Caki2 (cell line): ENCODE data around the gene TMEM220. TPM values are rescaled to one million over a fixed set of nuclear protein-coding genes. Genes with fewer than 3 reads are reported as not detected.
"Not testable (repeated sequence)": the region's sequence is repeated elsewhere in the genome, so short reads cannot be mapped to it uniquely, and the experiment has no call there.

ENCODE experiments used
- DNase-seq: peaks from one replicate; pipeline ENCODE4 v3.0.0-alpha.2; 2015; ENCODE audit warnings: low read depth
- in situ Hi-C: cut with HindIII; loops from 2 replicates; pipeline ENCODE4 v1.10.0; 2016; ENCODE audit warnings: low sequenced_read_pairs, low pct_unique_long_range_greater_than_20kb, mixed read lengths
- total RNA-seq: library from RNA; depleted of rRNA; stranded (reverse); fragments of >200 nt; shearing (Covaris generic); gene quantifications from 2 replicates; pipeline ENCODE4 v1.2.3, GENCODE V29; 2014; ENCODE audit warnings: low replicate concordance

The TMEM220 gene
- total RNA-seq, 1 experiment from 2014 or later: 0.14 TPM

DNA sequence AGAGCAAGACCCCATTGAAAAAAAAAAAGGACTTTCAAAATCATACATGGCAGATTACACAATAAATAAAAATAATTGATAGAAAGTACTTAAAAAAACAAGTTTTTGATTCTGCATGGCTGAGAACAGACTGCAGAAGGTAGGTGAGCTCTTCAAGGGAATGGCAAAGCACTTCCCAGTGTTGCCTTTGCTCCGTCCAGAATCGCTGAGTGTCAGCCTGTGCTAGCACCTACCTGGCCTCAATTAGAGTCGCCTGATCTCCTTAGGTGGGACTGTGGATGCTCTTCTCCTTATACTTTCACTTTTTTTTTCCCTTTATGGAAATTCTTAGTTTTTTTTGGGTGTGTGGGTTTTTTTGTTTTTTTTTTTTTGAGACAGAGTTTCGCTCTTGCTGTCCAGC, 6.0 kb upstream of the TMEM220 start:
- no peak for DNase-seq
- in situ Hi-C loops: no loop called here

- in situ Hi-C loops: no loop called here
- no peak for DNase-seq
Observed at GRCh38 chr17:10735251-10735650, 5.4 kb upstream of the TMEM220 start.

- in situ Hi-C loops: no loop called here
- DNase-seq: no peak
Observed at GRCh38 chr17:10733666-10734065, 3.8 kb upstream of the TMEM220 start.

DNA sequence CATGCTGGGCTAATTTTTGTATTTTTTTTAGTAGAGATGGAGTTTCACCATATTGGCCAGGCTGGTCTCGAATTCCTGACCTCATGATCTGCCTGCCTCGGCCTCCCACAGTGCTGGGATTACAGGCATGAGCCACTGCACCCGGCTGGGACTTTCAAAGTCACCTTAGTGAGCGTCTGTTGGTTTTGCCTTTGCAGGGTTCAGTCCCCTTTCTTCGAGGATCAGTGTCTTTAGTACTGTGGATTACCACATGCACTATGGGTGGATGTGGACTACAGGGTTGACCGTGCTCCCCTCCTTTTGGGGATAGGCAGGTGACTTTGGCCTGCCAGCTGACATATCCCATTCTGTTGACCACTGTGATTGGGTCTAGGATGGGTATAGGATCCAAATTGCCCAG, 2.3 kb upstream of the TMEM220 start:
- DNase-seq, in situ Hi-C loops: not testable (repeated sequence)

- in situ Hi-C loops: no loop called here
- DNase-seq: no peak
Observed at GRCh38 chr17:10731408-10731879, 1.6 kb upstream of the TMEM220 start.

- in situ Hi-C loops, DNase-seq: not testable (repeated sequence)
Observed at GRCh38 chr17:10730247-10730646, 424 bp upstream of the TMEM220 start.

DNA sequence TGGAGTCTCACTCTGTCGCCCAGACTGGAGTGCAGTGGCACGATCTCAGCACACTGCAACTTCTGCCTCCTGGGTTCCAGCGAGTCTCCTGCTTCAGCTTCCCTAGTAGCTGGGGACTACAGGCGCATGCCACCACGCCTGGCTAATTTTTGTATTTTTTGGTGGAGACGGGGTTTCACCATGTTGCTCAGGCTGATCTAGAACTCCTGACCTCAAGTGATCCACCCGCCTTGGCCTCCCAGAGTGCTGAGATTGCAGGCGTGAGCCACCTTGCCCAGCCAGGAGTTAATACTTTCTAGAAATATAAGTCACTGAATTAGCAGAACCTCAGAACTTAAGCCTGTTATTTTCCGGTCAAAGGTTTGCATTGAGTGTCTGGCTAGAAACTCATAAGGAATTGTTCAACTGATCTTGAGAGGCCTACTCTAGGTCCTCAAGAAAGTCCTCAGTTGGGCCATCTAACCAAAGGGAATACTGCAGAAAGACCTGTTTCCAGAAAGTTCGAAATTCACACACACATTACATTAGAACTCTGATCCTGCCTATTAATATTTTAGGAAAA, 1.4 kb downstream of the TMEM220 start:
- DNase-seq: no peak
- in situ Hi-C loops: no loop called here

DNA sequence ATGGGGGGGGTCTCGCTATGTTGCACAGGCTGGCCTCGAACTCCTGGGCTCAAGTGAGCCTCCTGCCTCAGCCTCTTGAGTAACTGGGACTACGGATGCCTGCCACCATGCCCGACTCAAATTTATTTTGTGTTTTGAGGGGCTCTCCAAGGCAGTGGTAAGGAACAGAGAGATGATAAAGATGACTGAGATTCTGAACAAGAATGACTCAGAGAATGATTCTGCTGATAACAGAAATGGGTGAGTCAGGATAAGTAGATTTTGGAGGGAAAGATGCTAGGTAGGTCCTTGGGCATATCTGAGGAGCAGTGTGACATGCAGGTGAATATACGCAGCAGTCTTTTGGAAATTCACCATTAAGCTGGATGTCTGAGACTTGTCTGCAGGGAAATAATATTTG, 2.6 kb downstream of the TMEM220 start:
- no peak for DNase-seq
- in situ Hi-C loops: no loop called here

GRCh38 chr17:10726196-10726595, 3.6 kb downstream of the TMEM220 start:
- no peak for DNase-seq
- in situ Hi-C loops: no loop called here

DNA sequence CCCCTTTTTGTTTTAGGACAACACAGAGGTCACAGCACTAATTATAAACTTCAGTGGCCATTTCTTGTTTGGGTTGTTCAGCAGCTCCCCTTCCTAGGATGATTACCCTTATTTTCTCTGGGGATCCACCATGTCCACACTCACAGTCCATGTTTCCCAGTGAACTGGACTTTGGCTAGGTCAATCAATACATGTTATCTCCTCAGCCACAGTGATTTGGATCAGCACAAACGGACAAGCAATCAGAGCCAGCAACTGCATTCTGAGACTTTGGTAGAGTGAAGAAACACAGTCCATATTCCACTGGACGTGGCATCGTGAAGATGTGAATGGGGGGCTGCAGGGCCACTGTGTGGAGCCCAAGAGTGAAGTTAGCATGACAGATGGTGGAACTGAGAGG, 4.6 kb downstream of the TMEM220 start:
- in situ Hi-C loops: no loop called here
- DNase-seq: no peak

GRCh38 chr17:10724546-10725195, 5.2 kb downstream of the TMEM220 start:
- in situ Hi-C loops: no loop called here

GRCh38 chr17:10718547-10718946, 11.3 kb downstream of the TMEM220 start:
- DNase-seq: no peak
- in situ Hi-C loops: no loop called here

More at GRCh38 chr17:10724546-10725195, 5.2 kb downstream of the TMEM220 start:
- no peak for DNase-seq

DNA sequence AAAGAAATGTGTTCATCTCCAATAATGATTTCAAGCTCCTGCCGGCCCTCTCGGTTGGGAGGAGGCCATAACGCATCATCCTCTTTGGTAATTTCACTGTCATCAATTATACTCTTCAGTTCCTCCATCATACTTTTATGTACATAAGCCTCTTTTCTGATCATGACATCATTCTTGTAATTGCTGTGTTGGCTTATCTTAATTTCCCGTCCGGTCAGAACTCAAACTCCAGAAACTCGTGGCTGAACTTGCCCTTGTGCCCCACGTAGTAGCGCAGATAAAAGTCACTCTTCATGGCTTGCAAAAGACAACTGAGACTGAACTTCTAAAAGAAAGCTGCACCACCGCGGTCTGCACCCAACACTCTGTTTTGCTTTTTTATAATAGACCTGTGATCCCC, 13.6 kb downstream of the TMEM220 start:
- no peak for DNase-seq
- in situ Hi-C loops: no loop called here

GRCh38 chr17:10713318-10713717, 16.5 kb downstream of the TMEM220 start:
- in situ Hi-C loops: no loop called here
- DNase-seq: no peak

DNA sequence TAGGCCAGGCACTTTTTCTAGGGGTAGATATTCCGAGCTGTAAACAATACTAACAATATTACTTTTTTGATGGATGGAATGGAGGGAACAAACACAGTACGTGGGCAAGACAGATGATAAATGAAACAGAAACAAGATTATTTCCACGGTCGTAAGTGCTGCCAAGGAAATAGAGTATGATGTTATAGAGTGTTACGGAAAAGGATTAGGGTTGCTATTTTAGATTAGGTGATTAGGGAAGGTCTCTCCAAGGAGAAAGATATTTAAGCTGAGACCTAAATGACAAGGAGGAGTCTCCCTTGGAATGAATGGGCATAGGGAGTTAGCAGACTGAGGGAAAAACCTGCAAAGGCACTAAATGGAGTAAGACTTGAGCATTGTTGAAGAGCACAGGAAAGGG, 24.1 kb downstream of the TMEM220 start:
- in situ Hi-C loops: no loop called here
- DNase-seq: no peak

DNA sequence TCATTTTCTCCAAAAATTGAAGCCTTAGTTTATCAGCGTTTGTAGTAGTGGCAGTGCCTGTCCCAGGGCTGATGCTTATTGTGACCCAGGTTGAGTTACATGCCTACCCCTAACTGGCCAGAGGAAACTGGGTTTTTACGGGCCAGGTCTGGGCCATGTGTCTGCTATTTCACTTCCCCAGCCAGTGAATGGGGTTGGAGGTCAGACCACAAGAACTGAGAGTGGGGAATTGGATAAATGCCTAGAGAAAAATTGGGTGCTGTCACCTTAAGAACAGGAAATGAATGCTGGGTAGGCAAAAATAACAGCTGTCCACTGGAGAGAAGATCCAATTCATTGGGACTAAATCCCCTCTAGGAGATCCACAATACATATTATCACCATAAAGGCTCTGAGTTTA, 27.2 kb downstream of the TMEM220 start:
- DNase-seq: no peak
- in situ Hi-C loops: no loop called here

GRCh38 chr17:10699856-10700255, 30.0 kb downstream of the TMEM220 start:
- in situ Hi-C loops: no loop called here

DNA sequence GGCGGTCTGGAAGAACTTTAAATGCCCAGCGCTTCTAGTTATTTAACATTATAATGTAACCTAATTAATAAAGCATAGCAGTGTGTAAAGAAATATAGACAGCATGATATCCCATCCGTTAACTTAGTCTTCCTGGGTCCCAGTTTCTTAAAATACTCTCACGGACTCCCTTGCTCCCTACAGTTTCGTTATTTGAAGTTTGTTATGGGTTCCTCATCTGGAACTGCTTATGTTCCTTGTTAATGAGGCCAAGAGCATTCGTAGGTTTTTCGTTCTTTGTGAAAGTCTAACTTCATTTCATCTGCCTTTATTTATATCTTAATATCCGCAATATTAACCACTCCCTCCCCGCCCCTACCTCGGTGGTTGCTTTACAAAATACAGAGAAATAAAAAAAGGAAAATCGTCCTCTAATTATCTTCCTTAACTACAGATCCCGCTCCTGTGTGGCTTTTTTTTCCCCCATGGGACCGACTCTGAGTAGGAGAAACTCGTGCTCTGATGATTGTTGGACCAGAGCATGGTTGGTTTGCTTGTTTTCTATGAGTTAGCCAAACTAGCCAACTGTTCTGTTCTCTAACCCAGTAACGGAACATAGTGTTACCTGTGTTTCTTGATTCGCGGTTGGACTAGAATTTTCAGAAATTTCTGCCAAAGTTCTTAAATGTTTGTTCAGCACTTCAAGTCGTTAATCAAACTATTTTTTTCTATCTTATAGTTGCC, 31.6 kb downstream of the TMEM220 start:
- DNase-seq: no peak
- in situ Hi-C loops: no loop called here

More at GRCh38 chr17:10699856-10700255, 30.0 kb downstream of the TMEM220 start:
- DNase-seq: no peak
